H9 (cell line): Measurements from ENCODE around the gene ADRB1. TPM values are rescaled to one million over a fixed set of nuclear protein-coding genes. Genes with fewer than 3 reads are reported as not detected.

Experiments
- DNase-seq: peaks from one replicate; pipeline ENCODE4 v3.0.0-alpha.2; 2017
- H2AFZ ChIP-seq: one replicate; pipeline ENCODE4 v1.6.1; 2013; ENCODE audit warnings: mild to moderate bottlenecking, low read length, control low read depth, moderate library complexity
- H2AK5ac ChIP-seq: 2 replicates; pipeline ENCODE4 v1.6.1; 2013; ENCODE audit warnings: low read length, control low read depth, mixed read lengths; ENCODE audit not compliant: insufficient read length
- H2BK120ac ChIP-seq: one replicate; pipeline ENCODE4 v1.6.1; 2013; ENCODE audit warnings: low read depth, mild to moderate bottlenecking, low read length, control low read depth, inconsistent platforms; ENCODE audit not compliant: poor library complexity, severe bottlenecking
- H2BK12ac ChIP-seq: 2 replicates; pipeline ENCODE4 v1.6.1; 2013; ENCODE audit warnings: low read length, control low read depth, mixed read lengths, low read depth; ENCODE audit not compliant: insufficient read length
- H2BK15ac ChIP-seq: 2 replicates; pipeline ENCODE4 v1.6.1; 2013; ENCODE audit warnings: low read depth, low read length, control low read depth
- H2BK20ac ChIP-seq: one replicate; pipeline ENCODE4 v1.6.1; 2013; ENCODE audit warnings: low read depth, mild to moderate bottlenecking, low read length, control low read depth, inconsistent platforms; ENCODE audit not compliant: poor library complexity, severe bottlenecking
- H2BK5ac ChIP-seq: 2 replicates; pipeline ENCODE4 v1.6.1; 2013; ENCODE audit warnings: low read length, control low read depth, mixed read lengths; ENCODE audit not compliant: insufficient read length
- H3K14ac ChIP-seq: 2 replicates; pipeline ENCODE4 v1.6.1; 2013; ENCODE audit warnings: low read length, control low read depth; ENCODE audit not compliant: insufficient read depth
- H3K18ac ChIP-seq: 2 replicates; pipeline ENCODE4 v1.6.1; 2013; ENCODE audit warnings: low read depth, mild to moderate bottlenecking, mixed read lengths, low read length, control low read depth; ENCODE audit not compliant: insufficient read length
- H3K23ac ChIP-seq: 2 replicates; pipeline ENCODE4 v1.6.1; 2013; ENCODE audit warnings: low read length, control low read depth, mixed read lengths, low read depth; ENCODE audit not compliant: insufficient read length
- H3K23me2 ChIP-seq: 2 replicates; pipeline ENCODE4 v1.6.1; 2013; ENCODE audit warnings: low read depth, mild to moderate bottlenecking, mixed read lengths, low read length, control low read depth; ENCODE audit not compliant: insufficient read length, poor library complexity, severe bottlenecking
- H3K27ac ChIP-seq: 2 replicates; pipeline ENCODE4 v1.5.1; 2013; ENCODE audit warnings: low read length, control low read depth, mixed read lengths, low read depth; ENCODE audit not compliant: insufficient read length
- H3K27me3 ChIP-seq: 2 replicates; pipeline ENCODE4 v1.6.1; 2013; ENCODE audit warnings: low read length, control low read depth, inconsistent platforms; ENCODE audit not compliant: insufficient read depth
- H3K4ac ChIP-seq: 2 replicates; pipeline ENCODE4 v1.6.1; 2013; ENCODE audit warnings: low read depth, mild to moderate bottlenecking, control low read depth, inconsistent platforms, low read length, moderate library complexity
- H3K4me1 ChIP-seq: 2 replicates; pipeline ENCODE4 v1.6.1; 2013; ENCODE audit warnings: low read length, control low read depth, inconsistent platforms; ENCODE audit not compliant: insufficient read depth
- H3K4me2 ChIP-seq: 2 replicates; pipeline ENCODE4 v1.6.1; 2013; ENCODE audit warnings: low read length, control low read depth, mixed read lengths; ENCODE audit not compliant: insufficient read length, insufficient read depth
- H3K56ac ChIP-seq: 2 replicates; pipeline ENCODE4 v1.6.1; 2013; ENCODE audit warnings: low read depth, mild to moderate bottlenecking, mixed read lengths, low read length, control low read depth; ENCODE audit not compliant: insufficient read length
- H3K79me1 ChIP-seq: 2 replicates; pipeline ENCODE4 v1.6.1; 2013; ENCODE audit warnings: low read depth, mild to moderate bottlenecking, moderate library complexity, low read length, control low read depth, inconsistent platforms; ENCODE audit not compliant: insufficient read depth, poor library complexity, severe bottlenecking
- H3K79me2 ChIP-seq: 2 replicates; pipeline ENCODE4 v1.6.1; 2013; ENCODE audit warnings: low read length, control low read depth, inconsistent platforms; ENCODE audit not compliant: insufficient read depth
- H3K9ac ChIP-seq: 2 replicates; pipeline ENCODE4 v1.6.1; 2013; ENCODE audit warnings: low read length, control low read depth, mixed read lengths; ENCODE audit not compliant: insufficient read length; ENCODE audit errors: extremely low read depth
- H3K9me3 ChIP-seq: one replicate; pipeline ENCODE4 v1.6.1; 2013; ENCODE audit warnings: low read depth, low read length, inconsistent platforms; ENCODE audit not compliant: control insufficient read depth
- H3T11ph ChIP-seq: one replicate; pipeline ENCODE4 v1.6.1; 2013; ENCODE audit warnings: mild to moderate bottlenecking, low read length, control low read depth, inconsistent platforms
- H4K20me1 ChIP-seq: one replicate; pipeline ENCODE4 v1.6.1; 2013; ENCODE audit not compliant: control insufficient read depth, insufficient read length, insufficient read depth
- H4K5ac ChIP-seq: 2 replicates; pipeline ENCODE4 v1.6.1; 2013; ENCODE audit warnings: low read depth, mild to moderate bottlenecking, mixed read lengths, low read length, control low read depth; ENCODE audit not compliant: insufficient read length
- H4K8ac ChIP-seq: replicated peaks from 2 replicates; pipeline ENCODE4 v1.6.1; 2013; ENCODE audit warnings: low read length, control low read depth, mixed read lengths, low read depth; ENCODE audit not compliant: insufficient read length
- H4K91ac ChIP-seq: 2 replicates; pipeline ENCODE4 v1.6.1; 2013; ENCODE audit warnings: low read depth, mild to moderate bottlenecking, moderate library complexity, mixed read lengths, low read length, control low read depth; ENCODE audit not compliant: insufficient read length
- H3K27ac Mint-ChIP-seq, 3 experiments: 2 replicates in 2 of 3; 3 replicates in 1 of 3; pipeline ENCODE4 v1.8.0; 2020 to 2021; ENCODE audit warnings: mixed read lengths in 3 of 3, mild to moderate bottlenecking in 1 of 3, moderate library complexity in 1 of 3
- H3K27me3 Mint-ChIP-seq: 2 replicates; pipeline ENCODE4 v1.8.0; 2021; ENCODE audit warnings: low read depth, mild to moderate bottlenecking, moderate library complexity, mixed read lengths
- H3K36me3 Mint-ChIP-seq, 3 experiments: 2 replicates in 2 of 3; 3 replicates in 1 of 3; pipeline ENCODE4 v1.8.0; 2020 to 2021; ENCODE audit warnings: low read depth in 3 of 3, mixed read lengths in 3 of 3; ENCODE audit not compliant: insufficient read depth in 1 of 3
- H3K4me1 Mint-ChIP-seq, 2 experiments: 2 replicates each; pipeline ENCODE4 v1.8.0; 2020; ENCODE audit warnings: mixed read lengths in 2 of 2
- H3K4me3 Mint-ChIP-seq, 2 experiments: 2 replicates in 1 of 2; 3 replicates in 1 of 2; pipeline ENCODE4 v1.8.0; 2020 to 2021; ENCODE audit warnings: mild to moderate bottlenecking in 2 of 2, mixed read lengths in 2 of 2, moderate library complexity in 1 of 2
- H3K9me3 Mint-ChIP-seq, 2 experiments: 2 replicates in 1 of 2; 3 replicates in 1 of 2; pipeline ENCODE4 v1.8.0; 2020; ENCODE audit warnings: mild to moderate bottlenecking in 2 of 2, mixed read lengths in 2 of 2, moderate library complexity in 1 of 2
- CTCF ChIP-seq: fragments of 200-600 bp; sonication (generic); conservative IDR thresholded peaks from 3 replicates; pipeline ENCODE4 v1.8.0; 2021; ENCODE audit warnings: antibody characterized with exemption, mild to moderate bottlenecking
- WGBS: extraction: QIAGEN DNeasy Blood & Tissue Kit; methylation state at CpG from one replicate; pipeline ENCODE4 v1.1.7; 2013; ENCODE audit warnings: missing lambda C conversion rate, low lambda C conversion rate, mixed read lengths; ENCODE audit not compliant: insufficient read length; ENCODE audit errors: extremely low coverage; 5-methylcytosine and 5-hydroxymethylcytosine counted together
- total RNA-seq: library from RNA; stranded (reverse); gene quantifications from 2 replicates; pipeline ENCODE4 v1.2.1, GENCODE V29; 2021

Gene ADRB1
- total RNA-seq, 1 experiment from 2014 or later, result 0.13 TPM

GRCh38 chr10:114064151-114065048, 20.7 kb downstream of the ADRB1 start:
- Mint-ChIP-seq H3K27me3 (peaks cover 8% of the 10 kb centered on the region), H3K9me3 (no peaks in the 10 kb centered on the region), H3K4me1 (peaks cover 11 to 18% of the 10 kb centered on the region in 2 experiments), H3K36me3 (no peaks in the 10 kb centered on the region), H3K27ac (no peak overlapping the region), H3K4me3 (no peak overlapping the region)
- H3K27ac ChIP-seq, result no peak overlapping the region
- H3K79me2 ChIP-seq, result no peaks in the 10 kb centered on the region
- no peaks in the 10 kb centered on the region for H3K27me3 ChIP-seq
- no peak overlapping the region for H3T11ph ChIP-seq
- H3K4me2 ChIP-seq, result no peak overlapping the region
- no peak overlapping the region for H2BK120ac ChIP-seq
- H2BK20ac ChIP-seq, result no peak overlapping the region
- no peak overlapping the region for H2AFZ ChIP-seq
- H2BK15ac ChIP-seq, result no peak overlapping the region
- no peak overlapping the region for H2BK5ac ChIP-seq
- no peak overlapping the region for H4K5ac ChIP-seq
- no peak overlapping the region for H2BK12ac ChIP-seq
- H3K9me3 ChIP-seq, result no peaks in the 10 kb centered on the region
- H4K91ac ChIP-seq, result no peak overlapping the region
- H4K8ac ChIP-seq, result no peak overlapping the region
- H3K18ac ChIP-seq, result no peak overlapping the region
- H4K20me1 ChIP-seq, result no peaks in the 10 kb centered on the region
- TF ChIP-seq CTCF, result no peak
- H3K9ac ChIP-seq, result no peak overlapping the region
- no peak overlapping the region for H3K23ac ChIP-seq
- no peak overlapping the region for H2AK5ac ChIP-seq
- H3K56ac ChIP-seq, result no peak overlapping the region
- H3K79me1 ChIP-seq, result no peaks in the 10 kb centered on the region
- H3K4me1 ChIP-seq, result no peaks in the 10 kb centered on the region; the same call in 1 of the 2 replicates
- no peak overlapping the region for H3K4ac ChIP-seq
- no peak for DNase-seq
- WGBS, result no CpG with 5 or more reads among the region's 6 CpGs
- H3K14ac ChIP-seq, result no peak overlapping the region
- no peaks in the 10 kb centered on the region for H3K23me2 ChIP-seq
